H1 (cell line): Measurements from ENCODE around the gene MTMR10.

Experiments
- CEBPB ChIP-seq: IDR thresholded peaks from 2 replicates; pipeline ENCODE4 v1.6.1; 2012; ENCODE audit warnings: low read depth, low read length
- CTCF ChIP-seq, 3 experiments: IDR thresholded peaks; 1 replicate in 2 of 3; 2 replicates in 1 of 3; pipeline versions ENCODE4 v1.5.1 to v1.6.1; 2011; ENCODE audit warnings: low read length in 3 of 3, mild to moderate bottlenecking in 3 of 3, inconsistent platforms in 2 of 3, low read depth in 1 of 3, moderate library complexity in 1 of 3; ENCODE audit not compliant: insufficient read depth in 1 of 3; ENCODE audit errors: control extremely low read depth in 1 of 3
- EP300 ChIP-seq, 2 experiments: IDR thresholded peaks; 1 replicate in 1 of 2; 2 replicates in 1 of 2; pipeline ENCODE4 v1.6.1; 2011 to 2012; ENCODE audit warnings: low read depth in 2 of 2, low read length in 2 of 2, mild to moderate bottlenecking in 2 of 2, borderline replicate concordance in 1 of 2, inconsistent platforms in 1 of 2, moderate library complexity in 1 of 2
- EZH2 ChIP-seq: fragments of 200-600 bp; sonication (generic); IDR thresholded peaks from 2 replicates; pipeline ENCODE4 v1.7.1; 2012; ENCODE audit warnings: low read depth, mild to moderate bottlenecking, moderate library complexity, low read length, inconsistent platforms; ENCODE audit not compliant: severe bottlenecking
- GABPA ChIP-seq: IDR thresholded peaks from 2 replicates; pipeline ENCODE4 v1.6.1; 2011; ENCODE audit warnings: mild to moderate bottlenecking, low read length, moderate library complexity, borderline replicate concordance; ENCODE audit not compliant: insufficient read depth
- KDM1A ChIP-seq: fragments of 200-600, 300-600 bp; sonication (generic); IDR thresholded peaks from 2 replicates; pipeline ENCODE4 v1.7.1; 2016; ENCODE audit warnings: mild to moderate bottlenecking, low read length, borderline replicate concordance
- POLR2AphosphoS5 ChIP-seq: IDR thresholded peaks from 2 replicates; pipeline ENCODE4 v1.6.1; 2011; ENCODE audit warnings: low read depth, low read length
- SIN3A ChIP-seq, 2 experiments: IDR thresholded peaks in 1 of 2; conservative IDR thresholded peaks in 1 of 2; 2 replicates each; pipeline ENCODE4 v1.6.1; 2011 to 2012; ENCODE audit warnings: low read length in 2 of 2, improper control_type of control experiment in 1 of 2, low read depth in 1 of 2, mild to moderate bottlenecking in 1 of 2
- TF ChIP-seq, protein P1 (sequence below): fragments of 300-600 bp; sonication (generic); IDR thresholded peaks from 2 replicates; pipeline ENCODE4 v1.7.1; 2012; ENCODE audit warnings: low read length, moderate library complexity, mild to moderate bottlenecking, inconsistent platforms; ENCODE audit not compliant: insufficient replicate concordance

GRCh38 chr15:30925686-30926085 is 65.7 kb downstream of the MTMR10 start:
- TF ChIP-seq POLR2AphosphoS5 (no peak), KDM1A (no peak), CEBPB (no peak), CTCF (IDR thresholded peaks at IDR 0.05; ENCODE audit: control extremely low read depth in 1 of 3, insufficient read depth in 1 of 3, low read depth in 1 of 3, low read length in 3 of 3) (no peak), GABPA (no peak), EZH2 (no peak), SIN3A (conservative IDR thresholded peaks at IDR 0.05 in 1 of 2, IDR thresholded peaks at IDR 0.05 in 1 of 2; ENCODE audit: low read depth in 1 of 2, low read length in 2 of 2) (no peak), EP300 (IDR thresholded peaks at IDR 0.05; ENCODE audit: borderline replicate concordance in 1 of 2, low read depth in 2 of 2, low read length in 2 of 2) (no peak)
- TF ChIP-seq, protein P1, sequence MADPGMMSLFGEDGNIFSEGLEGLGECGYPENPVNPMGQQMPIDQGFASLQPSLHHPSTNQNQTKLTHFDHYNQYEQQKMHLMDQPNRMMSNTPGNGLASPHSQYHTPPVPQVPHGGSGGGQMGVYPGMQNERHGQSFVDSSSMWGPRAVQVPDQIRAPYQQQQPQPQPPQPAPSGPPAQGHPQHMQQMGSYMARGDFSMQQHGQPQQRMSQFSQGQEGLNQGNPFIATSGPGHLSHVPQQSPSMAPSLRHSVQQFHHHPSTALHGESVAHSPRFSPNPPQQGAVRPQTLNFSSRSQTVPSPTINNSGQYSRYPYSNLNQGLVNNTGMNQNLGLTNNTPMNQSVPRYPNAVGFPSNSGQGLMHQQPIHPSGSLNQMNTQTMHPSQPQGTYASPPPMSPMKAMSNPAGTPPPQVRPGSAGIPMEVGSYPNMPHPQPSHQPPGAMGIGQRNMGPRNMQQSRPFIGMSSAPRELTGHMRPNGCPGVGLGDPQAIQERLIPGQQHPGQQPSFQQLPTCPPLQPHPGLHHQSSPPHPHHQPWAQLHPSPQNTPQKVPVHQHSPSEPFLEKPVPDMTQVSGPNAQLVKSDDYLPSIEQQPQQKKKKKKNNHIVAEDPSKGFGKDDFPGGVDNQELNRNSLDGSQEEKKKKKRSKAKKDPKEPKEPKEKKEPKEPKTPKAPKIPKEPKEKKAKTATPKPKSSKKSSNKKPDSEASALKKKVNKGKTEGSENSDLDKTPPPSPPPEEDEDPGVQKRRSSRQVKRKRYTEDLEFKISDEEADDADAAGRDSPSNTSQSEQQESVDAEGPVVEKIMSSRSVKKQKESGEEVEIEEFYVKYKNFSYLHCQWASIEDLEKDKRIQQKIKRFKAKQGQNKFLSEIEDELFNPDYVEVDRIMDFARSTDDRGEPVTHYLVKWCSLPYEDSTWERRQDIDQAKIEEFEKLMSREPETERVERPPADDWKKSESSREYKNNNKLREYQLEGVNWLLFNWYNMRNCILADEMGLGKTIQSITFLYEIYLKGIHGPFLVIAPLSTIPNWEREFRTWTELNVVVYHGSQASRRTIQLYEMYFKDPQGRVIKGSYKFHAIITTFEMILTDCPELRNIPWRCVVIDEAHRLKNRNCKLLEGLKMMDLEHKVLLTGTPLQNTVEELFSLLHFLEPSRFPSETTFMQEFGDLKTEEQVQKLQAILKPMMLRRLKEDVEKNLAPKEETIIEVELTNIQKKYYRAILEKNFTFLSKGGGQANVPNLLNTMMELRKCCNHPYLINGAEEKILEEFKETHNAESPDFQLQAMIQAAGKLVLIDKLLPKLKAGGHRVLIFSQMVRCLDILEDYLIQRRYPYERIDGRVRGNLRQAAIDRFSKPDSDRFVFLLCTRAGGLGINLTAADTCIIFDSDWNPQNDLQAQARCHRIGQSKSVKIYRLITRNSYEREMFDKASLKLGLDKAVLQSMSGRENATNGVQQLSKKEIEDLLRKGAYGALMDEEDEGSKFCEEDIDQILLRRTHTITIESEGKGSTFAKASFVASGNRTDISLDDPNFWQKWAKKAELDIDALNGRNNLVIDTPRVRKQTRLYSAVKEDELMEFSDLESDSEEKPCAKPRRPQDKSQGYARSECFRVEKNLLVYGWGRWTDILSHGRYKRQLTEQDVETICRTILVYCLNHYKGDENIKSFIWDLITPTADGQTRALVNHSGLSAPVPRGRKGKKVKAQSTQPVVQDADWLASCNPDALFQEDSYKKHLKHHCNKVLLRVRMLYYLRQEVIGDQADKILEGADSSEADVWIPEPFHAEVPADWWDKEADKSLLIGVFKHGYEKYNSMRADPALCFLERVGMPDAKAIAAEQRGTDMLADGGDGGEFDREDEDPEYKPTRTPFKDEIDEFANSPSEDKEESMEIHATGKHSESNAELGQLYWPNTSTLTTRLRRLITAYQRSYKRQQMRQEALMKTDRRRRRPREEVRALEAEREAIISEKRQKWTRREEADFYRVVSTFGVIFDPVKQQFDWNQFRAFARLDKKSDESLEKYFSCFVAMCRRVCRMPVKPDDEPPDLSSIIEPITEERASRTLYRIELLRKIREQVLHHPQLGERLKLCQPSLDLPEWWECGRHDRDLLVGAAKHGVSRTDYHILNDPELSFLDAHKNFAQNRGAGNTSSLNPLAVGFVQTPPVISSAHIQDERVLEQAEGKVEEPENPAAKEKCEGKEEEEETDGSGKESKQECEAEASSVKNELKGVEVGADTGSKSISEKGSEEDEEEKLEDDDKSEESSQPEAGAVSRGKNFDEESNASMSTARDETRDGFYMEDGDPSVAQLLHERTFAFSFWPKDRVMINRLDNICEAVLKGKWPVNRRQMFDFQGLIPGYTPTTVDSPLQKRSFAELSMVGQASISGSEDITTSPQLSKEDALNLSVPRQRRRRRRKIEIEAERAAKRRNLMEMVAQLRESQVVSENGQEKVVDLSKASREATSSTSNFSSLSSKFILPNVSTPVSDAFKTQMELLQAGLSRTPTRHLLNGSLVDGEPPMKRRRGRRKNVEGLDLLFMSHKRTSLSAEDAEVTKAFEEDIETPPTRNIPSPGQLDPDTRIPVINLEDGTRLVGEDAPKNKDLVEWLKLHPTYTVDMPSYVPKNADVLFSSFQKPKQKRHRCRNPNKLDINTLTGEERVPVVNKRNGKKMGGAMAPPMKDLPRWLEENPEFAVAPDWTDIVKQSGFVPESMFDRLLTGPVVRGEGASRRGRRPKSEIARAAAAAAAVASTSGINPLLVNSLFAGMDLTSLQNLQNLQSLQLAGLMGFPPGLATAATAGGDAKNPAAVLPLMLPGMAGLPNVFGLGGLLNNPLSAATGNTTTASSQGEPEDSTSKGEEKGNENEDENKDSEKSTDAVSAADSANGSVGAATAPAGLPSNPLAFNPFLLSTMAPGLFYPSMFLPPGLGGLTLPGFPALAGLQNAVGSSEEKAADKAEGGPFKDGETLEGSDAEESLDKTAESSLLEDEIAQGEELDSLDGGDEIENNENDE, result no peak
